Breast epithelium (tissue), 3 donors: Measurements from ENCODE around the gene HOXC13.

ENCODE experiments used
- CTCF ChIP-seq, 3 donors: fragments of 450-650 bp; IDR thresholded peaks; one replicate each; pipeline ENCODE4 v1.5.1; 2016 to 2017; ENCODE audit warnings: antibody characterized with exemption in 3 of 3, mild to moderate bottlenecking in 3 of 3, moderate library complexity in 3 of 3
- POLR2A ChIP-seq: fragments of 450-650 bp; IDR thresholded peaks from one replicate; pipeline ENCODE4 v1.6.1; 2016; ENCODE audit warnings: antibody characterized with exemption, mild to moderate bottlenecking, moderate library complexity

DNA sequence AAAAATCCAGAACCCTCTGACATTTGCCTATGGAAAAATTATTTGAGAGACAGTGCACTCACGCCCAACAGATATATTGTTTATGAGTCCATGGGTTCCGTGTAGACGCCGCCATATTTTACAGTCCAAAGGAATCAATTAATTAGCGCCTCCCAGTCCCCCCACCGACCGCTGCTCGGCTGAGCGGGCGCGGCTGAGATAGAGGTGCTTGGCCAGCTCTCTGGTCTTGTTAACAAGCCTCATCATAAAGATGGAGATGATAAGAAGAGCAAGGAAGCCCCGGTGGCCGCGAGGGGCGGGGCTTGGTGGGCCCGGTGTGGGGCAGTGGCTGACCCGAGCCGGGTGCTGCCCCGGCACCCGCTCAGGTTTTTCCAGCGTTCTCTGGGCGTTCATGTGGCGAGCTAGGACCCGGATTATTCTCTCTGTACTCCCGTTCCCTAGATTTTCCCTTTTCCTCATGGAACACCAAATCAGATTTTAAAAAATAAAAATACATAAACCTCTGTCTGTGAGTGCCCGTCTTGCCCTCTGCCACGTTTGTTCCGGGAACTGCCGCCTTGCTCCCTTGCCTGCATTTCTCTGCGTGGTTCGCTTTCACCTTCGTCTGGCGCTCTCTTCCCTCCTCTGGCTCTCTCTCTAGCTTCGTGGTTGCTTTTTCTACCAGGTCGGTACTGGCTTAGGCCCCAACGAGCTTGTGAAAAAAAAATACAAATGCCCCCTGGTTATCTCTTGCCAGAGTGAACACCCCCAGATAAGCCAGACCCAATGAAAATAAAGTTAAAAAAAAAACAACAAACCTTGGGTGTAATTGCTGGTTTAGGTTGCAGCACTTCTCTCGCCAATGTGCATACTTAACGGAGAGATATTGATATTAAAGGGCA, 25.0 kb downstream of the HOXC13 start:
- no peak for TF ChIP-seq CTCF (IDR thresholded peaks at IDR 0.05)
- TF ChIP-seq POLR2A = no peak
